PC-3 (cell line): Measurements from ENCODE around the gene UBASH3A.

Experiments
- CTCF ChIP-seq: fragments of 300-600 bp; sonication (generic); conservative IDR thresholded peaks from 2 replicates; pipeline ENCODE4 v1.5.1; 2017; ENCODE audit warnings: antibody characterized with exemption, low read depth, mild to moderate bottlenecking, low read length
- EZH2 ChIP-seq: fragments of 300-600 bp; sonication (generic); IDR thresholded peaks from one replicate; pipeline ENCODE4 v1.6.1; 2017; ENCODE audit warnings: antibody characterized with exemption, mild to moderate bottlenecking, low read length; ENCODE audit not compliant: unreplicated experiment
- EZH2phosphoT487 ChIP-seq: fragments of 300-600 bp; sonication (generic); IDR thresholded peaks from 2 replicates; pipeline ENCODE4 v1.6.1; 2018; ENCODE audit warnings: mild to moderate bottlenecking, antibody characterized with exemption, low read length, borderline replicate concordance

GRCh38 chr21:42373908-42374455 is 29.7 kb upstream of the UBASH3A start:
- TF ChIP-seq EZH2 (no peak), CTCF (no peak), EZH2phosphoT487 (no peak)
